GM21423 (cell line): ENCODE measurements around the gene H2AZ2.
"Not testable (repeated sequence)": the region's sequence is repeated elsewhere in the genome, so short reads cannot be mapped to it uniquely, and the experiment has no call there.

Experiments
- ATAC-seq: cut with Tn5 transposase; IDR thresholded peaks from one replicate; pipeline ENCODE4 v1.9.1; 2021; ENCODE audit warnings: mild to moderate bottlenecking, moderate library complexity; ENCODE audit not compliant: unreplicated experiment

H2AZ2 gene

DNA sequence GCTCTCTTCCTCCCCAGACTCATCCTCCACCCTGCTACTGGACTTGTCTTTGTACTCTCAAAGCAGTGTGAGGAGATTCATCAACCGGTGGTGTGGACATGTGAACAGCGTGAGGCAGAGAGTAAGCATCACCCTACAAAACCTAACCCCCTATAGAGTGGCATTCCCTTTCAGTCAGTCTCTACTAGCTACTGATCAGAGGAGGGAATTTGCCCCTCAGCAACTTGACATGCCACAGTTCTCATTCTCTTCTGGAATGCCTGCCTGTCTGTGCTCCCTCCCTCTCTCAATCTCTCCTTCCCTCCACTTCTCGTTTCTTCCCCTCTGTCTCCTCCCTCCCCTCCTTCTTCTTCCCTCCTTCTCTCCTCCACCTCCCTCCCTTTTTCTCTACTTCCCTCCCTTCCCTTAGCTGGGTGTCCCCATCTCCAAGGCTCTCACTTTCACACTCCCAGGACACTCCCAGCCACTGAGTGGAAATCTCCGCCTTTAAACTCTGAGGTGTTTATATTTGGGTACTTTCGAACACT, 24.6 kb downstream of the H2AZ2 start:
- no peak for ATAC-seq

DNA sequence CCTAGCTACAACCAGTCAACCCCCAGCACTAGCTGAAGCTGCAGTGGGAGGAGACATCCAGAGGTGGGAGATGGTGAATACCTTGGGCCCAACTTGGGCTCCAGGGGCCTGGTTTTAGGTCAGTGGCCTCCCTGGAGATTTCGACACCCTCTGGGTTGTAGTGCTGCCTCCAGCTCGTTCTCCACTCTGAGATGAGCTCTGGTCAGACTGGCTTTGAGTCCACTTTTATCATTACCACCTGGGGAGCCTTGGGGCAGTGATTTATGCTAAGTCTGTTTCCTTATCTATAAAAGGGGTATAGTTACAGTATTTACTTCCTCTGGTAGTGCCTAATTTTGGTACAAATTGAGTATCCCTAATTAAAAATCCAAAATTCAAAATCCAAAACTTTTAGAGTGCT, 28.6 kb downstream of the H2AZ2 start:
- no peak for ATAC-seq

DNA sequence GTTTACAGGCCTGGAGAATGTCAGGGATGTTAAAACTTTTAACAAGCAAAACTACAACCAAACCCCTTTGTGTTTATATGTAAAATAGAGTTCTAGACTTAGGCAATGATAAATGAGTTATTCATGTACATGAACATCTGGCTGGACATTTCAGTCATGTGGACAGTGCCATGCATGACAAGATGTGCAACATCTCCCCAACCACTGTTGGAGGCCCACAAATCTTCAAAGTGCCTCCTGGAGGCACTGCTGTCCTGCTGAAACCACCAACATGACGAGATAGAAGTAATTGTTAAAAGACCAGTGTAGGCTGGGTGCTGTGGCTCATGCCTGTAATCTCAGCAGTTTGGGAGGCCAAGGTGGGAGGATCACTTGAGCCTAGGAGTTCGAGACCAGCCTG, 33.0 kb downstream of the H2AZ2 start:
- no peak for ATAC-seq

DNA sequence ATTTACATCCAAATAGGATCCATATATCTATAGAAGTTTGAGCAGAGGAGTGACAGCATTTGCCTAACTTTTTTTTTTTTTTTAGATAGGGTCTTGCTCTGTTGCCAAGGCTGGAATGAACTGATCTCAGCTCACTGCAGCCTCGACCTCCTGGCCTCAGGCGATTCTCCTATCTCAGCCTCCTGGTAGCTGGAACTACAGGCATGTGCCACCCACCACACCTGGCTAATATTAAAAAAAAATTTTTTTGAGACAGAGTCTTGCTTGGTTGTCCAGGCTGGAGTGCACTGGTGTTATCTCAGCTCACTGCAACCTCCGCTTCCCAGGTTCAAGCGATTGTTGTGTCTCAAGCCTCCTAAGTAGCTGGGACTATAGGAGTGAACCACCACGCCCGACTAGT, 36.3 kb downstream of the H2AZ2 start:
- no peak for ATAC-seq

DNA sequence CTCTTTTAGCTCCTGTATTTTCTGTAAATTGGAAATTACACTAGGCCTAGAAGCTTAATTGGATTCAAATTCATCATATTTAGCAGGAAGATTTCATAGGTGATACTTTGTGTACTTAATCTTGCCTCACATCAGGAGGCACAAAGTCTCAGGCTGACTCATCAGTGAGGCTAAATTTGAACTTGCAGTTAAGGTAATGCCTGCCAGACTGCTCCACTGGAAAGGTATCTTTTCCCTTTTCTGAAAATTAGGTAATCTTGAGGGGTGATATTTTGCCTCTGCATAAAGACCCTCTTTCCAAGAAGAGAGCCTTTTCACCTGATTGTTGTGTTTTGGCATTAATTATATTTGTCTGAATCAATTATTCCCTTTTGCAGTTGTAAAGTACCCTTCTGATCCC, 36.8 kb downstream of the H2AZ2 start:
- ATAC-seq = no peak

DNA sequence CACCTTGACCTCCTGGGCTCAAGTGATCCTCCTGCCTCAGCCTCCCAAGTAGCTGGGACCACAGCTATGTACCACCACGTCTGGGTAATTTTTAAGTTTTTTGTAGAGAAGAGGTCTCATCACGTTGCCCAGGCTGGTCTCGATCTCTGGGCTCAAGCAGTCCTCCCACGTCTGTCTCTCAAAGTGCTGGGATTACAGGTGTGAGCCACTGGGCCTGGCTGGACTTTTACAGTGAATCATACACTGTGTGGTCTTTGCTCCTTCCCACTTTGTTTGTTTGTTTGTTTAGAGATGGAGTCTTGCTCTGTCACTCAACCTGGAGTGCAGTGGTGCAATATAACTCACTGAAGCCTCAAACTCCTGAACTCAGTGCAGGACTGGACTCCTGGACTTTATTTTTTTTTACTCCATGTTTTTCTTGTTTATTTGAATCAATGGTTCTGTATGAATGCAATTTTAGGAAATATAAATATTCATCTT, 38.9 kb downstream of the H2AZ2 start:
- no peak for ATAC-seq

DNA sequence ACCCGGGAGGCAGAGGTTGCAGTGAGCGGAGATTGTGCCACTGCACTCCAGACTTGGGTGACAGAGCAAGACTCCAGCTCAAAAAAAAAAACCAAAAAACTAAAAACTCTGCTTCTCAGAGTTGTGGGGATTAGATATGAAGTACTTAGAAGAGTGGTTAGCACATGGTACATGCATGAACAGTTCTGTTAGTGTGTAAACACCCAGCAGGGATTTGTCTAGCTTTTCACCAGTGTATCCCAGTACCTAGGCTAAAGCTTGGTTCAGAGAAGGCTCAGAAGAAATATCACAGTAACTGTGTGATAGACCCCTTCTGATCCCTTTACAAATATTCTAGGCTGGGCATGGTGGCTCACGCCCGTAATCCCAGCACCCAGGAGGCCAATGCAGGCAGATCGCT, 41.9 kb downstream of the H2AZ2 start:
- ATAC-seq = no peak

DNA sequence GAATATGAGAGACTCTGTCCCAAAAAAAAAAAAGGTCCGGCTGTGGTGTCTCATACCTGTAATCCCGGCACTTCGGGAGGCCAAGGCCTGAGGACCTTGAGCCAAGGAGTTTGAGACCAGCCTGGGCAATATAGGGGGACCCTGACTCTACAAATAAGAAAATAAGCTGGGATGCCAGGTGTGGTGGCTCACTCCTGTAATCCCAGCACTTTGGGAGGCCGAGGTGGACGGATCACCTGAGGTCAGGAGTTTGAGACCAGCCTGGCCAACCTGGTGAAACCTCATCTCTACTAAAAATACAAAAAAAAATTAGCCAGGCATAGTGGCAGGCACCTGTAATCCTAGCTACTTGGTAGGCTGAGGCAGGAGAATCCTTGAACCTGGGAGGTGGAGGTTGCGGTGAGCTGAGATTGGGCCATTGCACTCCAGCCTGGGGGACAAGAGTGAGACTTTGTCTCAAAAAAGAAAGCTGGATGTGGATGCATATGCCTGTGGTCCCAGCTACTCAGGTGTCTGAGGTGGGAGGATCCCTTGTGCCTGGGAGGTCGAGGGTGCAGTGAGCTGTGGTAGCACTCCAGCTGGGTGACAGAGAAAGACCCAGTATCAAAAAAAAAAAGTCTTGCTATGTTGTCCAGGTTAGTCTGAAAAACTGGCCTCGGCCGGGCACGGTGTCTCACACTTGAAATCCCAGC, 43.9 kb downstream of the H2AZ2 start:
- not testable (repeated sequence) for ATAC-seq

DNA sequence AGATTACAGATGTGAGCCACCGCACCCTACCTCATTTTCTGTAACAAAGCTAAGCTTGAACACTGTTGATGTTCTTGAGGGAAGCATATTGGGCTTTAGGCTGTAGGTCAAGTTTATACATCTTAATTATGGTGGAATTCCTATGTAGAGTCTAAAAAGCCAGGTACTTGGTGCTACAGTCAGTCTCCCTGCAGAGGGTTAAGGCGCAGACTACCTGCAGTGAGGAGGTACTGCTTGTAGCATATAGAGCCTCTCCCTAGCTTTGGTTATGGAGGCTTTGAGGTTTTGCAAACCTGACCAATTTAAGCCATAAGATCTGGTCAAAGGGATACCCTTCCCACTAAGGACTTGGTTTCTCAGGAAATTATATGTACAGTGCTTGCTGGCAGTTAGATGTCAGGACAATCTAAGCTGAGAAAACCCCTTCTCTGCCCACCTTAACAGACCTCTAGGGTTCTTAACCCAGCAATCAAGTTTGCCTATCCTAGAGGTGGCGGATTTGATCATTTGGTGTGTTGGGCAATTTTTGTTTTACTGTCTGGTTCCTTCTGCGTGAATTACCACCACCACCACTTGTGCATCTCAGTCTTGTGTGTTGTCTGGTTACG, 45.4 kb downstream of the H2AZ2 start:
- no peak for ATAC-seq

DNA sequence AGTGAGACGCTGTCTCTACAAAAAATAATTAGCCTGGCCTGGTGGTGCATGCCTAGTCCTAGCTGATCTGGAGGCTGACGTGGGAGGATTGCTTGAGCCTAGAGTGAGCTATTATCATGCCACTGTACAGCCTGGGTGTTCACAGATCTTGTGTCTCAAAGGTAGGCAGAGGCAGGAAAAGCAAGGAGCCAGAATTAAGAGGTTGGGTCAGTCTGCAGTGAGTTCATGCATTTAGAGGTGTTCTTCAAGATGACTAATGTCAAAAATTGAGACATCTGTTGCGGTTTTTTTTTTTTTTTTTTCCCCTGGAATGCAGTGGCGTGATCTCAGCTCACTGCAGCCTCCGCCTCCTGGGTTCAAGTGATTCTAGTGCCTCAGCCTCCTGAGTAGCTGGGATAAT, 46.0 kb downstream of the H2AZ2 start:
- no peak for ATAC-seq

DNA sequence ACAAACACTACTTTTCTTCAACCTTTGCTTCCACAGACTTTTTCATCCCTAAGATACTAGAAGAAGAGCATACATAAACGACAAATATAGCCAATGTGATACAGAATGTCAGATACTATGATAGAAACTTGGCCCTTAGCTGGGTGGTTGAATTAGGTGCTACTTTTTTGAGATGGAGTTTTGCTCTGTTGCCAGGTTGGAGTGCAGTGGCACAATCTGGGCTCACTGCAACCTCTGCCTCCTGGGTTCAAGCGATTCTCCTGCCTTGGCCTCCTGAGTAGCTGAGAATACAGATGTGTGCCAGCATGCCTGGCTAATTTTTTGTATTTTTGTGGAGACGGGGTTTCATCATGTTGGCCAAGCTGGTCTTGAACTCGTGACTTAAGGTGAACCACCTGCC, 47.9 kb downstream of the H2AZ2 start:
- no peak for ATAC-seq

DNA sequence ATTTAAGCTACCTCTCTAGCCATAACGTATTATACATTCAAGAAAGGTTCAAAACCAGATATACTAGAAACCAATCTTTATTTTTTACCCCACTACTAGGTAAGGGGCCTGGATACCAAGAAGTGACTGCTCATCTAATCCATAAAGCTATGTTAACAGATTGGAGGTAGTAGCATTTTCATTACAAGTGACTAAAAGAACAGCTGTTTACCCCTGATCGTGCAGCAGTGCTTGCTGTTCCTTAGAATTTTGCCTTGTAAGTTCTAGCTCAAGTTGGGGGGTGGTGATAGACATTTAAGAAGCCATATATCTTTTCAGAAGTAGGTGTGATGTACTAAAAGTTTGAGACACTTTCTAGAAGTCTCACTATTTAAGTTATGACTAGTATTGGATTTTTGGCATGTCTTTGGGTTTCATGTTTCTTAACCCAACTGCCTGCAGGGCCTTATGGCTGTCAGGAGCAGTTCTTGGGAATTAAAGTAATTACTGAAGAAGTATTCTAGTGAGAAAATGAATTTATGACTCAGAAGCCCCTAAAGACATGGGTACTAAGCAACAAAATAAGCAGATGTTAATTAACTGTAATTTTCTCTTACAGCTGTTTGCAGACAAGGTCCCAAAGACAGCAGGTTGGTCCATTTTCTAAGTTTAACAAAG, 49.1 kb downstream of the H2AZ2 start:
- no peak for ATAC-seq

DNA sequence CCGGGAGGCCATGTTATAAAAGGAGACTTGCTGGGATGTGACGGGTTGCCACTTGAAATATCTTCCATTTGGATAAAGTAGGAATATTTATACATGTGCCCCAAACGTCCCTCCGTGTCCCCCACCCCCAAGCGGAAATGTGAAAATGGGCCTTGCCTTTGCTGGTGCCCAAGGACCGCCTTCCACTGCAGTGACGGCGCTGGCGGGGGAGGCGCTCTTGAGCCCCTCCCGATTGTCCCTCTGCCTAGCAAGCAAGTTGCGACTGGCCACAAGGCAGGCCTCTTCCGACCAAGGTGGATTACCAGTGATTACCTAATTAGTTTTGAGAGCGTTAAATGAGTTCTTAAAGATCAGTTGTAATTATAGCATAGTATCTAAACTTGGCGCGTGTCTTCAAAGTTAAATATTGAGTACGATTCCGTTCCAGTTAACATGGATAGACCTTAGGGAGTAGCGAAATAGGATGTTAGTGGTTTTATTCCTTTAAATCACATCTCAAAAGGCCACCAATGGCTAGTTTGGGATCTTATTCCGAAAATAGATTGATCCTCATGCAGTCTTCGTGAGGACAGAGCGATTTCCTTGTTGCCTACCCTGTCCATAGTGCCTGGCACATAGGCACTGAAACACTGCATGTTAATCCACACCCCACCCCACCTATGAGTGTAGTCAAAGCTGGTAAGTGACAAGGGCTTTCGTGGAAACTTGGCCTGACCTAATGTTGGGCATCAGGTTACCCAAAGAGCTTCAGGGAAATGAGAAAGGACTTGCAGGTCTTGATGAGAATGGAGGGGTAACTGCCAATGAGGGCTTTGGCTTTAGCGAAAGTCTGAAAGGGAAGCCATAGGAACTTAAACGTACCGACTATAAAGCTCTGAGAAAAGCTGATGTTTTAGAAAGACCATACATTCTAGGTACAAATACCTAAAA, 50.3 kb downstream of the H2AZ2 start:
- ATAC-seq = peak; percentile 43

DNA sequence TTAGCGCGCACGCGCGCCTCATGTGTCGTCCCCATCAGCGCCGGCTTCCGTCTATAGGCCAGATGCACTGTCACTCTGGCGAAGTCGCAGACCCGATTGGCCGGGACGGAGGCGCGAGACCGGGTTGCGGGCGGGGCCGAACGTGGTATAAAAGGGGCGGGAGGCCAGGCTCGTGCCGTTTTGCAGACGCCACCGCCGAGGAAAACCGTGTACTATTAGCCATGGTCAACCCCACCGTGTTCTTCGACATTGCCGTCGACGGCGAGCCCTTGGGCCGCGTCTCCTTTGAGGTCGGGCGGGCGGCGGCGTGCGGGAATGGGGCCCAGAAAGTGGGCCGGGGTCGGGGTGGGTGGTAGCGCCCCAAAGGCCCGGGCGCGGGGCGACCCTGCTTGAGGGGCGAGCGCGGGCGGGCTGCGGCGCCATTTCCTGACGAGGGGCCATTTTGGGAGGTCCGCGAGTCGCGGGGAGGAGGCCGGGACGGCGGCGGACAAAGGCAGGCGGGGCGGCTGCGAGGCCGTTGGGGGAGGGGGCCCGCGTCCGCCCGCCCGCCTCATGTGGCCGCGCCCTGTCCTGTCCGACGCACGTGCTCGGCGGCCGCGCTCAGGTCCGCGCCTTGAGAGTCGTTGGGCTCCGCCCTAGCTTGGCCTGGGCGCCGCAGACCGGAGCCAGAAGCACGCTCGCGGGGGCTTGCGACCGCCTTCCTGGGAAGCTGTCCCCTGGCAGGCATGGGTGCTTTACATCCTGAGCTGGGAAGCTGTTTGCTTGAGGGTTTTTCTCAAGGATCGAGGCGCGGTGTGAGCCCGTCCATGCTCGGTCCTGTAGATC, 51.2 kb downstream of the H2AZ2 start, which contains the start of gene PPIA:
PPIA (plus strand) TSS at position 178 of the 825 bp plus-strand sequence; CDS start at position 222, 44 bp downstream.
- peak; percentile 91 for ATAC-seq

DNA sequence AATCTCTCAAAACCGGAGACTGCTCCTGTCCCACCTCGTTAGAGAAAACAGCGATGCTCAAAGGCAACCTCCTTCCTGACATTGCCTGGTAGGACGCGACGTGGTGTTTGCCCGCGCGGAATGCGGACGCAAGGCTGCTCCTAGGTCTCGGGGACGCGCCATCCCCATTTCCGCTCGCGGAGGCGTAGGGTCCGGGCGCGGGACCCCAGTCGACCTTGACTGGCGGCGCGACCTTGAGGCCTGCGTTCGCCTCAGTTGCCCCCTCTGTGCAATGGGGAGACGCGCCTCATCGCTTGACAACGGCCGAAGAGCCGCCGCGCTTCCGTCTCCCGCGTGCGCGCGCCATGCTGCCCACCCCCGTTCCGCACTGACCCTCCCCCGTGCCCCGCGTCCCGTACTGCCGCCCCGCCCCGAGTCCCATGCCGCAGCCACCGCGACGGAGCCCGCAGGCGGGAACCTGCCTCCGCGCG, 51.8 kb downstream of the H2AZ2 start:
- ATAC-seq = peak; percentile 23

DNA sequence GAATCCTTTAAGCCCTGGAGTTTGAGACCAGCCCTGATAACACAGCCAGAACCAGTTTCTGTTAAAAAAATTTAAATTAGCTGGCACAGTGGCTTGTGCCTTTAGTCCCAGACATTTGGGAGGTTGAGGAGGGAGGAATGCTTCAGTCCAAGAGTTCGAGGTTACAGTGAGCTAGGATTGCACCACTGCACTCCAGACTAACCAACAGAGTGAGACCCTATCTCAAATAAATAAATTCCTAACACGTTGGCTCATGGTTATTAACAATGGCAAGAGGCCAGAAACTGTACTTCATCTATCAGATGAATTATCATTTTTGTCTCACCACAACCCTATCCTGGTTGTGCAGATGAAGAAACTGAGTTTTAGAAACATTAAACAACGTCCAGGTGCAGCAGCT, 53.6 kb downstream of the H2AZ2 start:
- no peak for ATAC-seq

DNA sequence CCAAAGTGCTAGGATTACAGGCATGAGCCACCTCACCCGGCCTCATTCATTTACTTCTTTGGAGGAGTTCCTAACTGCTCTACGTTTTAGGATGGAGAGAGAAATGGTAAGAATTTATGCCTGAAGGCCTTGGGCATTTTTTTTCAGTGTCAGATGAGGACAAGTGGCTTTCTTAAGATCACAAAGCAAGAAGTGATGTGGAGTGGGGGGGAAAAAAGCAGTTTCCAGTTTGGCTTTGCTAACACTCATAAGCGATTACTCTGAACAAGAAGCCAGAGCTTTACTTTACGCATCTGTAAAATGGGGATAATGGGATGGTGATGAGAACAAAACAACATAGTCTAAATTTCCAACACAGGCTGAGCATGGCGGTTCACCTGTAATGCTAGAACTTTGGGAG, 54.0 kb downstream of the H2AZ2 start:
- ATAC-seq = no peak

DNA sequence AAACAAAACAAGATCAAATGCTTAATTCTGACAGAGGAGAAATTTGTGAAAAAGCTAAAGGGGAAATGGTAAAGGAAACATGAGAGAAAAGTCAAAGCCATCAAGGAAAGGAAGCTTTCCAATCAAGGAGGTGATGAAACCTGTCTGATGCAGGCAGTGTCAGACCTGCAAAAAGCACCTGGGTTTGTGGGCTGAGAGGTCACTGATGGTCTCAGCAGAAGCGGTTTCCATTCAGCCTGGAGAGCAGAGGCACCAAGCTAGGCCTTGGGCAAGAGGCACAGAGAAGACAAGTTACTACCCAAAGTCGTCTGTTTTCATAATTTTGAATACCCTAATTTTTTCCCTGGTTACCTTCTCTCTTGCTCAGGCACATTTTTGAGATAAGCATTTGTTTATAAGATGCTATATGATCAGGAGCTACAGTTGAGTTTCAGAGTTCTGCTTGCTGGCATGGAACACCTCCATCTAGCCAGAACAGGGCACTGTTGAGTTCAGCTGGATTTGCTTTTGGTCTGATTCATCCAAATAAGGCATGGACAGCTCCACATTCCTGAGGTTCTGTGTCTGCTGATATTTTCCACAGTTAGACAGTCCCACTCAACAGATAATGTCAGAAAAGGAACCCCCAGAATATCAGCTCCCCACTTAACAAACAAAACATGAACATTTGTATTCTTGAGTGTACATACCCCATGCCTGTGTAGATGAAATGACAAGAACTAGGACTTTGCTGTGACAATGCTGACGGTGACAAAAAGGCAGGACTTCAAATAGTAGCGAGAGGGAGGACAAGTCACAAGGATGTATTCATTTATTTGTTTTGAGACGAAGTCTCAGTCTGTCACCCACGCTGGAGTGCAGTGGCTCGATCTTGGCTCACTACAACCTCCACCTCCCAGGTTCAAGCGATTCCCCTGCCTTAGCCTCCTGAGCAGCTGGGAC, 56.3 kb downstream of the H2AZ2 start:
- no peak for ATAC-seq

DNA sequence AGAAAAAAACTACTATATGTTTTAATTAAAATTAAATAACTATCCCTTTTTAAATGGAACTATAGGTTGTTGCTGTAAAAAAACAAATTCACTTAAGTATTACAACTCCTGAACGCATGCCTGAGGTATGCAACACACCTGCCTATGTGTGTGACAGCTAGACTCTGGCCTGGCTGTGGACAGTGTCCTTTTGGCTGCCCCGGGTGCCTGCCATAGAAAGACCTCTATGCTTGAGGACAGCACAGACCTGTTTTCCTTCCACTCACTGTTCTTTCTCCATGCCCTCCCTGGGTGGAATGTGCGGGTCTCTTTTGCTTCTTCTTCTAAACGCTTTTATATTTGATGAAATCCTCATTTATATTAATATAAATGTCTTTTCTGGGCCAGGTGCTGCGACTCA, 57.9 kb downstream of the H2AZ2 start:
- ATAC-seq = no peak
